Right lung (tissue), 5 donors: Measurements from ENCODE around the gene NXT1. TPM values are rescaled to one million over a fixed set of nuclear protein-coding genes. Genes with fewer than 3 reads are reported as not detected.

Experiments used
- DNase-seq, 2 donors: peaks; one replicate each; pipeline ENCODE4 v3.0.0-alpha.2; 2013
- polyA plus RNA-seq, 5 donors: library from polyadenylated mRNA; unstranded; fragments of 120-200 nt; gene quantifications; one replicate each; pipeline versions ENCODE4 v1.2.1 to v1.2.3, GENCODE V29; 2013; ENCODE audit warnings: inconsistent platforms in 1 of 5, low replicate concordance in 1 of 5; ENCODE audit not compliant: insufficient read length in 5 of 5, insufficient read depth in 1 of 5

NXT1 gene
- polyA plus RNA-seq, 5 donors: 12.8 to 21.6 (median 16.1) TPM

DNA sequence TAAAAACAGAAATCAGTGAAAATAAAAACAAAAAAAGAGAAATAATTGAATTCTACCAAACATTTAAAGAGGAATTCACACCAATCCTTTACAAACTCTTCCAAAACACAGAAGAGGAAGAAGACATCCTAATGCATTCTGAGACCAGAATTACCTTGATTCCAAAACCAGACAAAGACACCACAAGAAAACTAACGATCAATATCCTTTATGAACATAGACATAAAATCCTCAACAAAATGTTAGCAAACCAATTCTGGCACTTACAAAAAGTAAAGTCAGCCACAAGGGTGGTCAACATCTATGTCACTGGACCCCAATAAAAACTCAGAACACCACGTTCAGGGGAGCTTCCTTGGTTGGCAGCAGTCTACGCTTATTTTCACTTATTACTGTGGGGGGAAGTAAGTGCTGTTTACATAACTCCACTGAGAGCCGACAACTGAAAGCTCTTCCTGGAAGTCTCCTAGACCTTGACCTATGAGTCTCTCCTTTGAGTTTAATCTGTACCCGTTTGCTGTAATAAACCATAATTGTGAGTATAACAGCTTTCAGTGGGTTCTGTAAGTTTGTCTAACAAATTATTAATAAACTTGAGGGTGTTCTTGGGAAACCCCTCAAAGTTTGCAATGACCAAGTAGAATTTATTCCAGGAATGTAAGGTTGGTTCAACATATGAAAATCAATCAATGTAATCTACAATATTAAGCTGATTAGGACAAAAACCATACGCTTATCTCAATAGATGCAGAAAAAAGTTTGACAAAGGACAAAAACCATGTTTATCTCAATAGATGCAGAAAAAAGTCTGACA is 35.9 kb downstream of the NXT1 start:
- DNase-seq: no peak

DNA sequence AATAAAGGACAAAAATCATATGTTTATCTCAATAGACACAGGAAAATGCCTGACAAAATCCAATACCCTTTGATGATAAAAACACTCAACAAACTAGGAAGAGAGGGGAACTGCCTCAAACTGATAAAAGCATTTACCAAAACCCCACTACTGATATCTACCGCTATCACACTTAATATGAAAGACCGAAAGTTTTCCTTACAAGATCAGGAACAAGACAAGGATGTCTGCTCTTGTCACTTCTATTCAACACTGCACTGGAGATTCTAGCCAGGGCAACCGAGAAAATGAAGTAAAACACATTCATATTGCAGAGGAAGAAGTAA is 36.5 kb downstream of the NXT1 start:
- no peak for DNase-seq

DNA sequence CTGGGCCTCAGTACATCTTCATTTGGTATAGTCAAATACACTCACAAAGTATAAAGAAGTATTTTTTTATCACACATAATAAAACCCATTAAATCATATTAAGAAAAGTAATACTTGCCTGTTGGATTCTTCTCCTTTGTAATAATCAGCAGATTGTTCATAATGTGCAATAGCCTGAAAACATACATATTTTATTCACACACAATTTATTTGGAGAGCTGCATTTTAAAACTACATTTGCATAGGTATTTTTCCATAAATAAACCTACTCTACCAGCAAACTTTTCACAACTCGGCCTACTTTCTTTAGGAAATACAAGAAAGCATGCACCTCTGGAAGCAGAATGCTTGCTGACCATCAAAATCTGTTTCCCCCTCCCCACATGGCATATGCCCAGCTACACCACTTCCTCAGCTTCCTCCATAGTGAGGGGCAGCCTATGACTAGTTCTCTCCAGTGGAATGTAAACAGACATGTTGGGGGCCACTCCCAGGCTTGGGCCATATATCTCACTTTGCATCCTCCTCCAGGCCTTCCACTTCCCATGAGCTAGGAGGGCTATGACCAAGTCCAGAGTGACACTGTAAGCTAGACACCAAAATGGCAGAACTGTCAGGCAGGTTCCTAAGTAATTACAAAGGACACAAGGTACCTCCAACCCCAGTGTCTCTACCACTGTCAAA is 39.6 kb downstream of the NXT1 start:
- DNase-seq: no peak

DNA sequence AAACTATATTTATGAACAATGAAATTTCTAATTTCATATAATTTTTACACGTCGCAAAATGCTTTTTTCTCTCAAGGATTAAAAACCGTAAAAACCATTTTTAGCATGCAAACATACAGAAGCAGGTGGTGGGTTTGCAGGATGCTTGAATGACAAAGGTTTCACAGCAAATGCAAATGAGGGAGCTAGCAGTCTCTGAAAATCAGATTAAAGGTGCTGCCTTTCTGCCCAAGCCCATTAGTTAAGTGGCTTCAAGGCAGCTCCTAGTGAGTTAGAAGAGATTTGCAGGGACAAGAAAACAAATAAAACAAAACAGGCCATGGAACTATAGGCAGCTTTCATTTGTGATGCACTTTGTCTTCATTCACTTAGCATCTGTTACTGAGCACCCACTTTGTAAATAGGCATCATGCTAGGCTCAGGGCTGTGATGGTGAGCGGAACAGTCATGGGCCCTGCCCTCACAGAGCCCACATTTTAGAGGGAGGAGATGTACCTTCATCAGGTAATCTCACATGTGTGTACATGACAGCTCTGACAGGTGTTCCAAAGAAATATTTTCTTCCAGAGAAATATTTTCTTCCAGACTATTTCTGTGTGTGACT is 41.2 kb downstream of the NXT1 start:
- DNase-seq: no peak

DNA sequence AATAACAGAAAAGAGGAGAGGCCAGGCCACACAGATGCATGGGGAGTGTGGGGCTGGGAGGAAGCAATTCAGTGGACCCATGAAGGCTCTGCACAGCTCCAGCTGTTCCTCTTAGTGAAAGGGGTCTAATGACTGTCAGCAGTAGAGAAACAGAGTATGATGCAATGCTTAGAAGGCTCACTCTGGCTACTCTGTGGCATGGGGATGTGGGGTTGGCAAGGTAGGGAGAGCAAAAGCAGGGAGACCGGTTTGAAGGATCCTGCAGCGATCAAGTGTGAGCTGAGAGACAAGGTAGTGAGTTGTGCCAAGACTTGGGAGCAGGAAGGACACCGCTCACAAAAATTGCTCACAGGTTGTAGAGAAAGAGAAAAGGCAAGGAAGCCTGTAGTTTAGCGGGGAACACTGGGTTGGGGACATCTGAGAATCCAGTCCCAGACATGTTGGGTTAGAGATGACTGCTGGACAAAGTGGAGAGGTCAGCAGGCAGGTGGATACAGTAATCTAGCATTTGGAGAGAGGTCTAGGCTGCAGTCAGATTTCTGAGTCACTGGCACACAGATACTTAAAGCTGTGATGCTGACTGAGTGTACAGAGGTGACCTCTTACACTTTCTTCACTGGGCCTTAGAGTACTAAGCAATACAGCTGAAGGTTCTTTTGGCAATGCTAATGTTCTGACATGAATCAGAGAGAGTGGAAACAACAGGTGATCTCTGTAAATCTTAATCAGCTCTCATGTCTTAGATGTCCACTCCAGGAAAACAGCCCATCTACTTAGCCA is 43.6 kb downstream of the NXT1 start:
- DNase-seq: no peak

DNA sequence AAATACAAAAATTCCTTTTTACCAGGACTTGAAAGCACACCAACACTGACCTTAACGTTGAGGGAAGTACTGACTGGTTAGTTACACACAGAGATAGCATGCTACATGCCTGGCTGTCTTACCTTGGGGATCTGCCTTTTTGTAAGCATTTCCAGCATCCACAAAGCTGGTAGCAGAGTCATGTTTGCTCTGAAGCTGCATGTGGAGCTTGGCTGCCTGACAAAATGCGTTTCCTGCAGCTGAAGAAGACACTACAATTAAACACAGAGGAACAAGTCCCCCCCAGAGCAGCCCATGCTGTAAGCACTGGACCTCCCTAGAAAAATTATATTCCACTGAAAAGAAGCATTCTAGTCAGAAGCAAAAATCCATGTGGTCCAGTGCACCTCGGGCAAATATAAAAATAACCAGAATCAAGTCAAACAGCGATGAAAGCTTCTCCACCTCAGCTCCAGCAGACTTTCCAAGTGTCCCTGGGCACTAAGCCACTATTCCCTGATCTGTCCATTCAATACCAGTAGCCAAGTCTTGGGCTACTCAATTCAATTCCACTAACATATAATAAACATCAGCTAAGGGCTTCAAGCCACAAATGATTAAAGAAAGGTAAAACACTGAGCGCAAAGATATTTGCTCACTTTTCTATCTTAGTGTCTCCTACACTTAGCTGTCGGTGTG is 46.5 kb downstream of the NXT1 start:
- DNase-seq: no peak

DNA sequence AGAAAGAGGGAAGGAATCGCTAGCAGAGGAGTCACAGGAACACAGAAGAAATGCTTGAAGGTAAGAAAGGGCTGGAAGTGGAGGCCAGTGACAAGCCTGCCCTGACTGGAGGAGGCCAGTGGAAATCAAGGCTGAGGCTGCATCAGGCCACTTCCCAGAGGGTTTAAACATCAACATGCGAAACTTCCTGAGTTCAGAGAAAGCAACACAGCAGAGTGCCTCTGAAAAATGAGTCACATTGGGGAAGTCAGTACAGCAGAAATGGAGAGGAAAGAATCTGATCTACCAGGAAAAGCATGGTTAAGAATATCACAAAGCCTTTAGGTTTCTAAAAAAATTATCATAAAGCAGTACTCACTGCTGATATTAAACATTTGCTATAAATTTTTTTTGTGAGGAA is 47.4 kb downstream of the NXT1 start:
- no peak for DNase-seq

DNA sequence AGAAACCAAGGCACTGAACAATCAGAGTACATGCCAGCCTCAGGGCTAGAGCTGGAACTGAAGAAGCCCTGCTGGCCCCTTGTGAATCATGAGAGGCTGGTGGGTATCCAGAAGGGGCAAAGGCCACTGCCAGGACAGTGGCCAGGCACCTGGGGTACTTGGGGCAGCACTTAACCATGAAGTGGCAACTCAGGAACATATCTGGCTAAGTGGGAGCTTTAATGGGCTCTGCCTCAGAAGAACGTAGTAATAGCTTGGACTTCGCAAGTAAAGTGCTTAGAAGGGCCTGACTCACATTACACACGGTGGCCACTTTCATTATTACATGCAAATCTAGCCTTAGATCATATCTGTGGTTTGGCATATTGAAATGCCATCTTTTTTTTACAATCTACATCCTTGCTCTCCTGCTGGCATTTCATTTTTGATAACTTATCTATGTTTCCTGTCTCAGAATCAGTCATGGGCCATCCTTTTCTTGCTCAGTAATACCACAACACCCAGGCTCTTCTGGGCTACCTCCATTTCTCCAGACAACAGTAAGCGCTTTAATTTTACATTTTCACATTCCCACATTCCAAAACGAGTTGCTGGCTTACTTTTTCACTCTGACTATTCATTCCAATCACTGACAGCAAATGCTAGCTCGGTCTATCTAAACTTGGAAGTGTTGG is 49.1 kb downstream of the NXT1 start:
- no peak for DNase-seq

DNA sequence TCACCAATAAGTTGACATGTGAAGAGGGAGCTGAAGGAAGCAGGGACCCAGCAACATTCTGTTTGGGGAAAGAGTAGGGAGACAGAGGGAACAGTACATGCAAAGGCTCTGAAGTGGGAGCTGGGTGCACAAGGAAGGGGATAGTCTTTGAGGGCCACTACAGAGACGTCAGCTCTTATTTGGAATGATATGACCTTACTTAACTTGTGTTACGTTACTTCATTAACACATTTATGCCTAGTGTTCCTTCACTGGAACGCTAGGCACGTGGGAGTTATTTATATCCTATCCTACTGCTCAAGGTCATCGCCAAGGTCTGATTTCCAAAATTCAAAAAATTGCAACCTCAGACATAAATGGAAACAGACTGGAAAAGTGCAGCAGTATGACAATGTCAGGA is 50.5 kb downstream of the NXT1 start:
- no peak for DNase-seq

DNA sequence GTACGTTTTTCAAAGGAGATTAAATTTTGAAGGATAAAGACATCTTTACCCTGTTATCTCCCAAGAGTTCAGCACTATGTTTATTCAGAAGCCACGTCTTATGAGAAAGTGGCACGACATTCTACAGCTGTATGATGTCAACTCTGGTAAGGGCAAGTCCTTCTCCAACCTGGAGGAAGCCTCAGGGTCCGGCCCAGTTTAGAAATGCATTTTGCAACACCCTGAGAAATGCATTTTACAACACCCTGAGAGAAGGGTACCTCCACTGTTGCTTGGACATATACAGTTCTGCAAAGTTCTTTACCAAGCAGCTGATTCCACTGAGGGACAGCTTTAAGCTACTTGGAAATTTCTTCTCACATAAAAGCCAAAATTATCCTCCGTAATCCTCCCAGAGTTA is 53.2 kb downstream of the NXT1 start:
- no peak for DNase-seq

DNA sequence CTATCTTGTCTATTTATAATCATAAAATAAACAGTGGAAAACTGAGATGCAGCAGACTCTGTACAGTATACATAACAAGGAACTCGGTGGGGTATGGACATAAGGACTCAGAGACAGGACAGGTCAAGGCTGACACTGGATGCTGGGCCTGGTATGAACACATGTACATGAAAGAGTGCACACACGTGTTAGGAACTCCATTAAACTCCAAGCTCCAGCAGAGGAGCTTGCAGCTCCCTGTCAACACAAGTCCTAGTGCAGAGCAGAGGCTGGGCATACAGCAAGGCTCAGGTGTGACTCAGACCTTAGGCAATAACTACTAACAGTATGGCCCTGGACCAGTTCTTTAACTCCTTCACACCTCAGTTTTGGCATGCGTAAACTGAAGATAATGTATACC is 53.6 kb downstream of the NXT1 start:
- DNase-seq: no peak

Other genes with a start within 250 kb of the NXT1 start
- 10 to 100 TPM; 11.8 to 15.6 (median 13.5) TPM for gene GZF1, start 11.4 kb downstream of the NXT1 start, polyA plus RNA-seq
- 10 to 100 TPM; 17.9 to 28.6 (median 22.7) TPM for gene NAPB, start 70.7 kb downstream of the NXT1 start, polyA plus RNA-seq
- gene CSTL1, start 88.9 kb downstream of the NXT1 start, polyA plus RNA-seq: under 1 TPM in 1 of 5 donors, not detected in 4; 0.24 TPM
- gene CST11, start 102.1 kb downstream of the NXT1 start, polyA plus RNA-seq: not detected
- gene CST8, start 140.3 kb downstream of the NXT1 start, polyA plus RNA-seq: not detected
- gene CST9L, start 217.7 kb downstream of the NXT1 start, polyA plus RNA-seq: not detected